SU-DHL-6 (cell line): Measurements from ENCODE around the gene ZNF44.

Experiments used
- H2AFZ ChIP-seq: fragments of 200-600 bp; sonication (generic); 2 replicates; pipeline ENCODE4 v1.6.1; 2014; ENCODE audit warnings: low read depth, mild to moderate bottlenecking, moderate library complexity, mixed read lengths, antibody characterized with exemption, low read length; ENCODE audit not compliant: severe bottlenecking
- H3F3A ChIP-seq: fragments of 200-600 bp; shearing (Covaris generic); 2 replicates; pipeline ENCODE4 v1.6.0; 2016; ENCODE audit warnings: antibody characterized with exemption, mild to moderate bottlenecking; ENCODE audit not compliant: insufficient read depth
- H3K27ac ChIP-seq: fragments of 200-600 bp; sonication (generic); 2 replicates; pipeline ENCODE4 v1.5.1; 2016; ENCODE audit warnings: low read depth, mild to moderate bottlenecking, low read length, moderate library complexity, mixed read lengths
- H3K27me3 ChIP-seq: fragments of 200-600 bp; sonication (generic), shearing (Covaris generic); 2 replicates; pipeline ENCODE4 v1.6.0; 2014; ENCODE audit warnings: mild to moderate bottlenecking, low read length
- H3K36me3 ChIP-seq: fragments of 200-600 bp; sonication (generic); 2 replicates; pipeline ENCODE4 v1.6.1; 2014; ENCODE audit warnings: mild to moderate bottlenecking, low read length, mixed read lengths
- H3K4me2 ChIP-seq: fragments of 300-600, 200-600 bp; shearing (Covaris generic), sonication (generic); 2 replicates; pipeline ENCODE4 v1.6.0; 2014; ENCODE audit warnings: low read length, low read depth, mild to moderate bottlenecking; ENCODE audit not compliant: poor library complexity, severe bottlenecking
- H3K4me3 ChIP-seq: fragments of 200-600 bp; sonication (generic); 2 replicates; pipeline ENCODE4 v1.5.1; 2014; ENCODE audit warnings: antibody characterized with exemption, low read length, mild to moderate bottlenecking, mixed read lengths; ENCODE audit not compliant: insufficient read depth, poor library complexity, severe bottlenecking
- H3K79me2 ChIP-seq: fragments of 200-600 bp; sonication (generic); 2 replicates; pipeline ENCODE4 v1.6.1; 2014; ENCODE audit warnings: mild to moderate bottlenecking, low read length, moderate library complexity; ENCODE audit not compliant: insufficient read depth
- H3K9ac ChIP-seq: fragments of 200-600 bp; sonication (generic); 2 replicates; pipeline ENCODE4 v1.7.0; 2014; ENCODE audit warnings: mild to moderate bottlenecking, low read length
- H3K9me2 ChIP-seq: fragments of 200-600 bp; sonication (generic); replicated peaks from 2 replicates; pipeline ENCODE4 v1.6.1; 2014; ENCODE audit warnings: low read length; ENCODE audit not compliant: insufficient read depth
- H3K9me3 ChIP-seq: fragments of 200-600 bp; sonication (generic); 2 replicates; pipeline ENCODE4 v1.6.1; 2014; ENCODE audit warnings: low read length, mixed read lengths; ENCODE audit not compliant: insufficient read depth
- H4K20me1 ChIP-seq: fragments of 200-600 bp; sonication (generic); 2 replicates; pipeline ENCODE4 v1.6.1; 2014; ENCODE audit warnings: low read depth, mild to moderate bottlenecking, antibody characterized with exemption, low read length, moderate library complexity, mixed read lengths
- EZH2phosphoT487 ChIP-seq: fragments of 200-600 bp; sonication (generic), shearing (Covaris generic); conservative IDR thresholded peaks from 2 replicates; pipeline ENCODE4 v1.6.1; 2018; ENCODE audit warnings: mild to moderate bottlenecking, antibody characterized with exemption, low read length, moderate library complexity, mixed read lengths
- TF ChIP-seq, protein P1 (sequence below): fragments of 200-600 bp; sonication (generic); IDR thresholded peaks from one replicate; pipeline ENCODE4 v1.5.1; 2017; ENCODE audit warnings: antibody characterized with exemption, mild to moderate bottlenecking, low read length, moderate library complexity; ENCODE audit not compliant: insufficient read depth, poor library complexity, severe bottlenecking

Gene ZNF44

DNA sequence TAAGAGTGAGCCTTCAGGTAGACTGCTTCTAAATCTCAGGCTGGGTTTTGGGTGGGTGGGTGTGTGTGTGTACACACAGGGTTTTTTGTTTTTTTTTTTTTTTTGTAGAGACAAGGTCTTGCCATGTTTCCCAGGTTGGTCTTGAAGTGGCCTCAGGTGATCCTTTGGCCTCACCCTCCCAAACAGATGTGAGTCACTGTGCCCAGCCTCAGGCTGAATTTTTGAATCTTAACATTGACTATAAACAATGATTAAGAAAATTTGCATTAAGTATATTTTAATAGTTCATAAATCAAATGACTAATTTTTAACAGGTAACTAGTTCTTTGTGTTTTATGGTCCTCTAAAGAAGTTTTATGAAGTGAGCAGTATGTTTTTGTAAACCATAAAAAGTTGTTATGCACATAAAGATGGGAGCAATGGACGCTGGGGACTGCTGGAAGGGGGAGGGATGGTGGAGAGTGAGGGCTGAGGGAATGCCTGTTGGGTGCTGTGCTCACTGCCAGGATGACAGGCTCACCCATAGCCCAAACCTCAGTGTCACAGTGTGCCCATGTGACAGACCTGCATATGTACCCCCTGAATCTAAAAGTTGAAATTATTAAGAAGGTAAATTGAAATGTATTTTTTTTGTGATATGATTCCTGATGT lies 71.6 kb downstream of the ZNF44 start:
- H3K9me3 ChIP-seq: no peaks in the 10 kb centered on the region
- H3K9me2 ChIP-seq: no peaks in the 10 kb centered on the region
- H4K20me1 ChIP-seq: no peaks in the 10 kb centered on the region
- no peaks in the 10 kb centered on the region for H3K27me3 ChIP-seq
- TF ChIP-seq, protein P1, sequence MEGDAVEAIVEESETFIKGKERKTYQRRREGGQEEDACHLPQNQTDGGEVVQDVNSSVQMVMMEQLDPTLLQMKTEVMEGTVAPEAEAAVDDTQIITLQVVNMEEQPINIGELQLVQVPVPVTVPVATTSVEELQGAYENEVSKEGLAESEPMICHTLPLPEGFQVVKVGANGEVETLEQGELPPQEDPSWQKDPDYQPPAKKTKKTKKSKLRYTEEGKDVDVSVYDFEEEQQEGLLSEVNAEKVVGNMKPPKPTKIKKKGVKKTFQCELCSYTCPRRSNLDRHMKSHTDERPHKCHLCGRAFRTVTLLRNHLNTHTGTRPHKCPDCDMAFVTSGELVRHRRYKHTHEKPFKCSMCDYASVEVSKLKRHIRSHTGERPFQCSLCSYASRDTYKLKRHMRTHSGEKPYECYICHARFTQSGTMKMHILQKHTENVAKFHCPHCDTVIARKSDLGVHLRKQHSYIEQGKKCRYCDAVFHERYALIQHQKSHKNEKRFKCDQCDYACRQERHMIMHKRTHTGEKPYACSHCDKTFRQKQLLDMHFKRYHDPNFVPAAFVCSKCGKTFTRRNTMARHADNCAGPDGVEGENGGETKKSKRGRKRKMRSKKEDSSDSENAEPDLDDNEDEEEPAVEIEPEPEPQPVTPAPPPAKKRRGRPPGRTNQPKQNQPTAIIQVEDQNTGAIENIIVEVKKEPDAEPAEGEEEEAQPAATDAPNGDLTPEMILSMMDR: no peak
- TF ChIP-seq EZH2phosphoT487: no peak
- no peak overlapping the region for H3K4me2 ChIP-seq
- H3K9ac ChIP-seq: no peak overlapping the region
- H3K27ac ChIP-seq: no peak overlapping the region
- 0 out of 2 replicates have a peak, but pooled peaks cover 6% of the 10 kb centered on the region for H3K79me2 ChIP-seq
- no peaks in the 10 kb centered on the region for H3F3A ChIP-seq
- H3K36me3 ChIP-seq: no peaks in the 10 kb centered on the region
- no peak overlapping the region for H2AFZ ChIP-seq
- no peak overlapping the region for H3K4me3 ChIP-seq
